GM21423 (cell line): Measurements from ENCODE around the gene MCM9.
A peak's percentile ranks its signal among the peaks of the same experiment; 100 is the strongest.
"Not testable (repeated sequence)": the region's sequence is repeated elsewhere in the genome, so short reads cannot be mapped to it uniquely, and the experiment has no call there.

Experiments used
- ATAC-seq: cut with Tn5 transposase; IDR thresholded peaks from one replicate; pipeline ENCODE4 v1.9.1; 2021; ENCODE audit warnings: mild to moderate bottlenecking, moderate library complexity; ENCODE audit not compliant: unreplicated experiment

MCM9 gene

GRCh38 chr6:118808793-118809638 is 125.9 kb downstream of the MCM9 start:
- ATAC-seq, result peak; percentile 52

GRCh38 chr6:118804091-118804490 is 130.9 kb downstream of the MCM9 start:
- no peak for ATAC-seq

- no peak for ATAC-seq
Measured at GRCh38 chr6:118801257-118801656, 133.7 kb downstream of the MCM9 start.

- peak; percentile 98 for ATAC-seq
Measured at GRCh38 chr6:118800394-118801071, 134.4 kb downstream of the MCM9 start.

GRCh38 chr6:118799826-118800225 is 135.1 kb downstream of the MCM9 start:
- no peak for ATAC-seq

- ATAC-seq, result not testable (repeated sequence)
Measured at GRCh38 chr6:118796548-118796947, 138.4 kb downstream of the MCM9 start.

GRCh38 chr6:118791499-118791898 is 143.5 kb downstream of the MCM9 start:
- ATAC-seq, result no peak

GRCh38 chr6:118789954-118790353 is 145.0 kb downstream of the MCM9 start:
- ATAC-seq, result no peak

- peak; percentile 12 for ATAC-seq
Measured at GRCh38 chr6:118789419-118789818, 145.5 kb downstream of the MCM9 start.

GRCh38 chr6:118788702-118789101 is 146.3 kb downstream of the MCM9 start:
- peak; percentile 55 for ATAC-seq

GRCh38 chr6:118787724-118788423 is 147.1 kb downstream of the MCM9 start:
- ATAC-seq, result no peak

GRCh38 chr6:118786596-118787453 is 148.1 kb downstream of the MCM9 start:
- ATAC-seq, result no peak

- ATAC-seq, result no peak
Measured at GRCh38 chr6:118785601-118786000, 149.4 kb downstream of the MCM9 start.

- no peak for ATAC-seq
Measured at GRCh38 chr6:118784641-118785164, 150.3 kb downstream of the MCM9 start.

GRCh38 chr6:118783931-118784550 is 150.9 kb downstream of the MCM9 start:
- no peak for ATAC-seq

- no peak for ATAC-seq
Measured at GRCh38 chr6:118782651-118783050, 152.3 kb downstream of the MCM9 start.

GRCh38 chr6:118781897-118782296 is 153.1 kb downstream of the MCM9 start:
- ATAC-seq, result no peak

GRCh38 chr6:118780668-118781067 is 154.3 kb downstream of the MCM9 start:
- no peak for ATAC-seq

- ATAC-seq, result peak; percentile 88
Measured at GRCh38 chr6:118776607-118777549, 158.1 kb downstream of the MCM9 start.
